NCI-H510A (cell line): ENCODE measurements around the gene OR6V1.
"Not testable (repeated sequence)": the region's sequence is repeated elsewhere in the genome, so short reads cannot be mapped to it uniquely, and the experiment has no call there.

Experiments
- DNase-seq: peaks from one replicate; lab custom pipeline; 2025; lab: John Stamatoyannopoulos, UW

The OR6V1 gene

GRCh38 chr7:143043391-143043790 lies 8.8 kb upstream of the OR6V1 start:
- no peak for DNase-seq

GRCh38 chr7:143046426-143046851 lies 5.7 kb upstream of the OR6V1 start:
- no peak for DNase-seq

GRCh38 chr7:143047326-143047725 lies 4.8 kb upstream of the OR6V1 start:
- no peak for DNase-seq

- no peak for DNase-seq
Observed at GRCh38 chr7:143048827-143049226, 3.3 kb upstream of the OR6V1 start.

- DNase-seq, result no peak
Observed at GRCh38 chr7:143049362-143049761, 2.8 kb upstream of the OR6V1 start.

GRCh38 chr7:143050931-143051330 lies 1.2 kb upstream of the OR6V1 start:
- DNase-seq, result no peak

GRCh38 chr7:143054621-143055020 lies 2.5 kb downstream of the OR6V1 start:
- no peak for DNase-seq

- no peak for DNase-seq
Observed at GRCh38 chr7:143055754-143056153, 3.6 kb downstream of the OR6V1 start.

- DNase-seq, result no peak
Observed at GRCh38 chr7:143063741-143064140, 11.6 kb downstream of the OR6V1 start.

GRCh38 chr7:143068446-143068845 lies 16.3 kb downstream of the OR6V1 start:
- DNase-seq, result no peak

GRCh38 chr7:143069912-143070500 lies 17.9 kb downstream of the OR6V1 start:
- DNase-seq, result no peak

- no peak for DNase-seq
Observed at GRCh38 chr7:143073556-143073955, 21.4 kb downstream of the OR6V1 start.

GRCh38 chr7:143074141-143074540 lies 22.0 kb downstream of the OR6V1 start:
- DNase-seq, result no peak

GRCh38 chr7:143085109-143085508 lies 33.0 kb downstream of the OR6V1 start:
- DNase-seq, result no peak

GRCh38 chr7:143085610-143086009 lies 33.5 kb downstream of the OR6V1 start:
- DNase-seq, result not testable (repeated sequence)

- not testable (repeated sequence) for DNase-seq
Observed at GRCh38 chr7:143088549-143089231, 36.5 kb downstream of the OR6V1 start.

GRCh38 chr7:143096146-143096545 lies 44.0 kb downstream of the OR6V1 start:
- DNase-seq, result no peak

GRCh38 chr7:143099579-143099978 lies 47.4 kb downstream of the OR6V1 start:
- not testable (repeated sequence) for DNase-seq
